OCI-LY3 (cell line): ENCODE measurements around the gene CDHR3.

Experiments
- H2AFZ ChIP-seq: fragments of 200-600, 300-600 bp; shearing (Covaris generic); 2 replicates; pipeline ENCODE4 v1.6.0; 2014; ENCODE audit warnings: antibody characterized with exemption, low read depth, low read length
- H3K27ac ChIP-seq: fragments of 200-600, 300-600 bp; sonication (generic); 2 replicates; pipeline ENCODE4 v1.5.1; 2014; ENCODE audit warnings: mild to moderate bottlenecking, low read length, moderate library complexity, mixed read lengths
- H3K27me3 ChIP-seq: fragments of 200-600, 300-600 bp; sonication (generic); 2 replicates; pipeline ENCODE4 v1.6.1; 2014; ENCODE audit warnings: low read depth, low read length, mixed read lengths
- H3K36me3 ChIP-seq: fragments of 200-600, 300-600 bp; sonication (generic); replicated peaks from 2 replicates; pipeline ENCODE3; 2014; ENCODE audit warnings: low read depth, low read length, mixed read lengths
- H3K4me1 ChIP-seq: fragments of 300-600, 200-600 bp; sonication (generic); 2 replicates; pipeline ENCODE4 v1.6.1; 2014; ENCODE audit warnings: low read length, mixed read lengths
- H3K4me2 ChIP-seq: fragments of 200-600, 300-600 bp; sonication (generic); 2 replicates; pipeline ENCODE4 v1.6.1; 2014; ENCODE audit warnings: low read length, mixed read lengths
- H3K4me3 ChIP-seq: fragments of 300-600, 200-600 bp; sonication (generic); 2 replicates; pipeline ENCODE4 v1.5.1; 2014; ENCODE audit warnings: antibody characterized with exemption, mild to moderate bottlenecking, low read length, moderate library complexity
- H3K79me2 ChIP-seq: fragments of 300-600, 200-600 bp; shearing (Covaris generic); 2 replicates; pipeline ENCODE4 v1.6.1; 2014; ENCODE audit warnings: mild to moderate bottlenecking, low read length, mixed read lengths
- H3K9ac ChIP-seq: fragments of 300-600, 200-600 bp; shearing (Covaris generic); 2 replicates; pipeline ENCODE4 v1.6.0; 2014; ENCODE audit warnings: mild to moderate bottlenecking, low read length, moderate library complexity
- H3K9me3 ChIP-seq: fragments of 200-600, 300-600 bp; shearing (Covaris generic); 2 replicates; pipeline ENCODE4 v1.6.1; 2014; ENCODE audit warnings: low read length, mixed read lengths; ENCODE audit not compliant: insufficient read depth
- H4K20me1 ChIP-seq: fragments of 200-600, 300-600 bp; sonication (generic); 2 replicates; pipeline ENCODE4 v1.6.1; 2016; ENCODE audit warnings: low read length, mixed read lengths; ENCODE audit not compliant: insufficient read depth
- EZH2phosphoT487 ChIP-seq: fragments of 200-600 bp; shearing (Covaris generic); IDR thresholded peaks from 2 replicates; pipeline ENCODE4 v1.6.1; 2018; ENCODE audit warnings: antibody characterized with exemption, mixed run types, low read depth
- TF ChIP-seq, protein P1 (sequence below): fragments of 200-600, 300-600 bp; sonication (generic); IDR thresholded peaks from 2 replicates; pipeline ENCODE4 v1.5.1; 2014; ENCODE audit warnings: antibody characterized with exemption, low read length, low read depth

Gene CDHR3

DNA sequence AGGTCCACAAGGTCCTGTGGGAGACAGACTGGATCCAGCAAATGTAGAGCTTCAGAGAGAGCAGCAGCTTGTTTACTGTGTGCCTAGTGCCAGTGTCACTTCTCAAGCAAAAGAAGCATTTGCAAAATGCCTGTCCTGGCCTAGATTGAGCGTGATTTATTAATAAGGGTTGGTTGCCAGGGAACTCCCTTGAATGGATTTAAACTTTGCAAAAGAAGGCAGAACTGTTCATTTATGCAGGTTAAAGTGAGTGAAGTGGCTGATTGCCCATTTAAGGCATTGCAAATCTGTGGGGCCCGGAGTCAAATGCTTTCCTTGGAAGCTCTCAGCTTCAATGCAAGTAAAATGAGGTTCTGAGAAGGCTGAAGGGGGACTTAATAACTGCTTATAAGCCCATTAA lies 71.3 kb downstream of the CDHR3 start:
- Histone ChIP-seq H3K36me3 (no peaks in the 10 kb centered on the region), H3K27ac (no peak overlapping the region), H3K27me3 (peaks cover 15% of the 10 kb centered on the region), H3K4me3 (no peak overlapping the region), H3K4me2 (no peak overlapping the region), H3K9me3 (no peaks in the 10 kb centered on the region), H3K9ac (no peak overlapping the region), H3K79me2 (no peaks in the 10 kb centered on the region), H4K20me1 (no peaks in the 10 kb centered on the region), H2AFZ (no peak overlapping the region), H3K4me1 (peaks cover 12% of the 10 kb centered on the region)
- TF ChIP-seq, protein P1, sequence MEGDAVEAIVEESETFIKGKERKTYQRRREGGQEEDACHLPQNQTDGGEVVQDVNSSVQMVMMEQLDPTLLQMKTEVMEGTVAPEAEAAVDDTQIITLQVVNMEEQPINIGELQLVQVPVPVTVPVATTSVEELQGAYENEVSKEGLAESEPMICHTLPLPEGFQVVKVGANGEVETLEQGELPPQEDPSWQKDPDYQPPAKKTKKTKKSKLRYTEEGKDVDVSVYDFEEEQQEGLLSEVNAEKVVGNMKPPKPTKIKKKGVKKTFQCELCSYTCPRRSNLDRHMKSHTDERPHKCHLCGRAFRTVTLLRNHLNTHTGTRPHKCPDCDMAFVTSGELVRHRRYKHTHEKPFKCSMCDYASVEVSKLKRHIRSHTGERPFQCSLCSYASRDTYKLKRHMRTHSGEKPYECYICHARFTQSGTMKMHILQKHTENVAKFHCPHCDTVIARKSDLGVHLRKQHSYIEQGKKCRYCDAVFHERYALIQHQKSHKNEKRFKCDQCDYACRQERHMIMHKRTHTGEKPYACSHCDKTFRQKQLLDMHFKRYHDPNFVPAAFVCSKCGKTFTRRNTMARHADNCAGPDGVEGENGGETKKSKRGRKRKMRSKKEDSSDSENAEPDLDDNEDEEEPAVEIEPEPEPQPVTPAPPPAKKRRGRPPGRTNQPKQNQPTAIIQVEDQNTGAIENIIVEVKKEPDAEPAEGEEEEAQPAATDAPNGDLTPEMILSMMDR: no peak
- no peak for TF ChIP-seq EZH2phosphoT487

DNA sequence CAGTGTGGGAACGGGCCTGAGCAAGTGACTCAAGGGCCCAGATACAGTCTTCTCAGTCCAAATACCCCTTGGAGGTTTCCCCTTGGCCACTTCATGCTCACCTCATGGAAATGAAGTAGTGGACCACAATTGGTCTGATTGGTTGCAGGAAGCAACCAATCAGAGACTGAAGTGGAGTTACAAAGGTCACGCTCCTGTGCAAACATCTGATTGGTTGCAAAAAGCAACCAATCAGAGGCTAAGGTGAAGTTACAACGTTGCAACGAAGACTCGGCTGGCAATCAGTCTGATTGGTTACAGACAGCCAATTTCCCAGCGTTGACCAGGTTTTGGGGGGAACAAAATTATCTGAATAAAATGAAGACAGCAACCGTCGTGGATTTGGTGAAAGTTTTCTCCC lies 72.5 kb downstream of the CDHR3 start:
- H3K4me3 ChIP-seq: no peak overlapping the region
- TF ChIP-seq EZH2phosphoT487: no peak
- TF ChIP-seq, protein P1: no peak
- peaks cover 15% of the 10 kb centered on the region for H3K27me3 ChIP-seq
- H4K20me1 ChIP-seq: no peaks in the 10 kb centered on the region
- H3K79me2 ChIP-seq: no peaks in the 10 kb centered on the region
- no peaks in the 10 kb centered on the region for H3K36me3 ChIP-seq
- H3K4me2 ChIP-seq: 0 out of 2 replicates have a peak overlapping the region, but pooled peaks have one; percentile 9
- no peak overlapping the region for H3K9ac ChIP-seq
- no peak overlapping the region for H2AFZ ChIP-seq
- no peak overlapping the region for H3K27ac ChIP-seq
- peaks cover 12% of the 10 kb centered on the region for H3K4me1 ChIP-seq
- no peaks in the 10 kb centered on the region for H3K9me3 ChIP-seq

DNA sequence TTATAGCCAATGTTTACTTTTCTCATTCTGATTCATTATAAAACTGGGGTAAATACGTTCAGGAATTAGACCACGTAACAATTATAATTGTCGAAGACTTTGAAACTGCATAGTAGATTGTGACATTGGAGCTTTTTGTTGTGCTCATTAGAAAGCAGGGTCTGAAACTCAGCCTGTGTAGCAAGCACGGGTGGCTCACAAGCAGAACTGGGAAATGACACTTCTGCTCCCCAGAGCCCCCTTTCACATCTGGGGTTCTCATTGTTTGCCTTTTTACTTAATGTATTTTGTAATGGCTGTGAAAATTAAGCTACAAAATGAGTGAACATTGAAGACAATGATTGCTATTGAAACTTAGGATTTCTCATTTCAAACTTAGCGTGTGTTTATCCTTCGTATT lies 72.9 kb downstream of the CDHR3 start:
- Histone ChIP-seq H3K27ac (no peak overlapping the region), H2AFZ (no peak overlapping the region), H3K9ac (no peak overlapping the region), H3K4me3 (no peak overlapping the region), H3K9me3 (no peaks in the 10 kb centered on the region), H3K4me1 (peaks cover 12% of the 10 kb centered on the region), H3K4me2 (0 out of 2 replicates have a peak overlapping the region, but pooled peaks have one; percentile 9), H4K20me1 (no peaks in the 10 kb centered on the region), H3K27me3 (peaks cover 15% of the 10 kb centered on the region), H3K79me2 (no peaks in the 10 kb centered on the region), H3K36me3 (no peaks in the 10 kb centered on the region)
- no peak for TF ChIP-seq EZH2phosphoT487
- TF ChIP-seq, protein P1: no peak

DNA sequence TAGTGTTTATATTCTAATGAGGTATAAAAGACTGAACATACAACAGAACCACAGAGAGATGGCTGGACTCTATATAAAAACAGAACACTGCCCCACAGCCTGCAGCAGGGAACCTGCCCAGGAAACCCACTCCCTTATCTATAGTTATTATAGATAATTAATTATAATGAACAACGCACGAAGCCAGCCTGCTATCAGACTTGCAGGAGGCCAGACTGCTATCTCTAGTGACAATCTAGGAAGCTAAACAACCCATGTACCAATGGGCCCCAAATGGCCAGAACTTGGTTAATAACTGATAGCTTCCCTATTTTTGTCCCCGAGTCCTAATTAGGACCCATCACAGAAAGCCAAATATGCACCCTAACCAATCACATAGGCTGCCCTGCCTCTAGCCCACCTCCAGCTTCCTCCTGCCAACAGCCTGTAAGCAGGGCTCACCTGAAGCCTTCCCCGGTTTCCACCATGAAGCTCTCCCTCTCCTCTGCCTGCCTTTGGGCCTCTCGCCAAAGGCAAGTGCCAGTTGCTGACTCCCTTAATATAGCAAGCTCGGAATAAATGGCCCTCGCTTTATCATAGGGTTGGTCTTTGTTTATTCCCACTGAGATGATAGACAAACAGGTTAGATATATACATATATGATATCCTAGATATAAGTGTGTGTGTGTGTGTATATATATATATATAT lies 74.6 kb downstream of the CDHR3 start:
- Histone ChIP-seq H3K9me3 (no peaks in the 10 kb centered on the region), H3K9ac (no peak overlapping the region), H2AFZ (no peak overlapping the region), H3K4me2 (no peak overlapping the region), H3K36me3 (no peaks in the 10 kb centered on the region), H3K79me2 (no peaks in the 10 kb centered on the region), H3K4me3 (no peak overlapping the region), H3K4me1 (peaks cover 15% of the 10 kb centered on the region), H3K27ac (no peak overlapping the region), H3K27me3 (peaks cover 4% of the 10 kb centered on the region), H4K20me1 (no peaks in the 10 kb centered on the region)
- TF ChIP-seq EZH2phosphoT487: no peak
- TF ChIP-seq, protein P1: no peak
